GM20000 (cell line): ENCODE results near the gene ZNF527.
"Not testable (repeated sequence)": the region's sequence is repeated elsewhere in the genome, so short reads cannot be mapped to it uniquely, and the experiment has no call there.

ENCODE experiments used
- DNase-seq: peaks from one replicate; pipeline ENCODE4 v3.0.0; 2012; ENCODE audit warnings: low spot score
- CTCF ChIP-seq: IDR thresholded peaks from 2 replicates; pipeline ENCODE4 v1.5.1; 2012; ENCODE audit warnings: mild to moderate bottlenecking, control low read depth; ENCODE audit errors: extremely low read depth, missing control alignments

ZNF527 gene

GRCh38 chr19:37348060-37348459 lies 22.8 kb upstream of the ZNF527 start:
- DNase-seq, result no peak

GRCh38 chr19:37353968-37354367 lies 16.9 kb upstream of the ZNF527 start:
- DNase-seq, result no peak
- no peak for TF ChIP-seq CTCF

More at GRCh38 chr19:37348060-37348459, 22.8 kb upstream of the ZNF527 start:
- no peak for TF ChIP-seq CTCF

GRCh38 chr19:37355901-37356300 lies 15.0 kb upstream of the ZNF527 start:
- no peak for TF ChIP-seq CTCF
- DNase-seq, result no peak

- TF ChIP-seq CTCF, result no peak
- no peak for DNase-seq
Observed at GRCh38 chr19:37361994-37362393, 8.9 kb upstream of the ZNF527 start.

GRCh38 chr19:37362733-37363132 lies 8.2 kb upstream of the ZNF527 start:
- no peak for DNase-seq
- TF ChIP-seq CTCF, result no peak

- DNase-seq, result not testable (repeated sequence)
Observed at GRCh38 chr19:37370386-37370879, 466 bp upstream of the ZNF527 start.

- DNase-seq, result no peak
- TF ChIP-seq CTCF, result no peak
Observed at GRCh38 chr19:37389234-37389633, 18.3 kb downstream of the ZNF527 start.

- not testable (repeated sequence) for DNase-seq
Observed at GRCh38 chr19:37391399-37391798, 20.5 kb downstream of the ZNF527 start.

GRCh38 chr19:37401078-37401477 lies 30.2 kb downstream of the ZNF527 start:
- no peak for DNase-seq
- TF ChIP-seq CTCF, result no peak
